Activated T-helper 1 cell treated with anti-CD3 and anti-CD28 coated beads, Interleukin-2, amount 50 U/mL, for 16 hours (primary cell): ENCODE data around the gene SCN3B.
"Not testable (repeated sequence)": the region's sequence is repeated elsewhere in the genome, so short reads cannot be mapped to it uniquely, and the experiment has no call there.

Experiments
- DNase-seq, 2 donors: peaks; one replicate each; pipeline ENCODE4 v3.0.0-alpha.2; 2020; ENCODE audit warnings: low read depth in 1 of 2, low spot score in 1 of 2

The SCN3B gene

GRCh38 chr11:123654566-123655081, at the start of gene SCN3B:
Gene SCN3B (minus strand): TSS chr11:123654624. CDS start chr11:123653801, 823 bp downstream.
- no peak for DNase-seq

- no peak for DNase-seq
These were observed 48.3 kb upstream of the SCN3B start for GRCh38 chr11:123702696-123703095.

- no peak for DNase-seq
These were observed 47.7 kb upstream of the SCN3B start for GRCh38 chr11:123702139-123702538.

- DNase-seq: no peak
These were observed 46.3 kb upstream of the SCN3B start for GRCh38 chr11:123700772-123701171.

- DNase-seq: no peak
These were observed 44.2 kb upstream of the SCN3B start for GRCh38 chr11:123698546-123699127.

GRCh38 chr11:123696183-123696582, 41.8 kb upstream of the SCN3B start:
- no peak for DNase-seq

GRCh38 chr11:123695231-123695630, 40.8 kb upstream of the SCN3B start:
- no peak for DNase-seq

GRCh38 chr11:123694551-123694950, 40.1 kb upstream of the SCN3B start:
- DNase-seq: no peak

GRCh38 chr11:123692961-123693360, 38.5 kb upstream of the SCN3B start:
- no peak for DNase-seq

GRCh38 chr11:123690485-123690884, 36.1 kb upstream of the SCN3B start:
- DNase-seq: no peak

- no peak for DNase-seq
These were observed 30.2 kb upstream of the SCN3B start for GRCh38 chr11:123684601-123685000.

GRCh38 chr11:123683428-123684170, 29.2 kb upstream of the SCN3B start:
- no peak for DNase-seq

- DNase-seq: no peak
These were observed 28.4 kb upstream of the SCN3B start for GRCh38 chr11:123682696-123683410.

- DNase-seq: no peak
These were observed 26.6 kb upstream of the SCN3B start for GRCh38 chr11:123681030-123681429.

GRCh38 chr11:123678246-123678645, 23.8 kb upstream of the SCN3B start:
- DNase-seq: no peak

GRCh38 chr11:123677510-123677909, 23.1 kb upstream of the SCN3B start:
- DNase-seq: no peak

GRCh38 chr11:123674297-123674696, 19.9 kb upstream of the SCN3B start:
- no peak for DNase-seq

GRCh38 chr11:123672568-123672967, 18.1 kb upstream of the SCN3B start:
- no peak for DNase-seq

- no peak for DNase-seq
These were observed 17.1 kb upstream of the SCN3B start for GRCh38 chr11:123671534-123671933.

GRCh38 chr11:123670081-123670480, 15.7 kb upstream of the SCN3B start:
- DNase-seq: no peak

GRCh38 chr11:123665306-123665705, 10.9 kb upstream of the SCN3B start:
- no peak for DNase-seq

- DNase-seq: not testable (repeated sequence)
These were observed 5.5 kb upstream of the SCN3B start for GRCh38 chr11:123659965-123660364.
